OCI-LY1 (cell line): Measurements from ENCODE around the gene SLC26A5.
"Not testable (repeated sequence)": the region's sequence is repeated elsewhere in the genome, so short reads cannot be mapped to it uniquely, and the experiment has no call there.

Experiments
- H2AFZ ChIP-seq: fragments of 200-600 bp; sonication (generic), shearing (Covaris generic); 2 replicates; pipeline ENCODE4 v1.6.0; 2014; ENCODE audit warnings: antibody characterized with exemption, mild to moderate bottlenecking, low read length
- H3F3A ChIP-seq: fragments of 200-600 bp; sonication (generic), shearing (Covaris generic); 2 replicates; pipeline ENCODE4 v1.6.0; 2014; ENCODE audit warnings: mild to moderate bottlenecking, antibody characterized with exemption, low read length, moderate library complexity; ENCODE audit not compliant: insufficient read depth
- H3K27ac ChIP-seq: fragments of 200-600 bp; sonication (generic); 2 replicates; pipeline ENCODE4 v1.5.1; 2014; ENCODE audit warnings: low read length, mixed run types, mild to moderate bottlenecking, low read depth; ENCODE audit not compliant: poor library complexity, severe bottlenecking
- H3K27me3 ChIP-seq: fragments of 200-600 bp; sonication (generic); 2 replicates; pipeline ENCODE4 v1.6.0; 2014; ENCODE audit warnings: antibody characterized with exemption, mild to moderate bottlenecking, low read length, moderate library complexity; ENCODE audit not compliant: insufficient read depth
- H3K36me3 ChIP-seq: fragments of 200-600 bp; sonication (generic); 2 replicates; pipeline ENCODE4 v1.6.1; 2014; ENCODE audit warnings: mild to moderate bottlenecking, antibody characterized with exemption, low read length, moderate library complexity, mixed read lengths; ENCODE audit not compliant: insufficient read depth
- H3K4me1 ChIP-seq: fragments of 200-600 bp; sonication (generic); 2 replicates; pipeline ENCODE4 v1.5.1; 2014; ENCODE audit warnings: mild to moderate bottlenecking, low read length, moderate library complexity; ENCODE audit not compliant: insufficient read depth, severe bottlenecking
- H3K4me2 ChIP-seq: fragments of 200-600 bp; sonication (generic), shearing (Covaris generic); 2 replicates; pipeline ENCODE4 v1.6.1; 2014; ENCODE audit warnings: low read length
- H3K4me3 ChIP-seq: fragments of 200-600 bp; sonication (generic); 2 replicates; pipeline ENCODE4 v1.5.1; 2014; ENCODE audit warnings: low read length, low read depth, mild to moderate bottlenecking, mixed read lengths; ENCODE audit not compliant: poor library complexity, severe bottlenecking
- H3K79me2 ChIP-seq: fragments of 200-600 bp; shearing (Covaris generic); 2 replicates; pipeline ENCODE4 v1.6.1; 2016; ENCODE audit warnings: mixed run types, low read length, mixed read lengths; ENCODE audit not compliant: insufficient read depth
- H3K9ac ChIP-seq: fragments of 200-600 bp; sonication (generic), shearing (Covaris generic); 2 replicates; pipeline ENCODE4 v1.6.1; 2014; ENCODE audit warnings: mild to moderate bottlenecking, low read length, mixed read lengths
- H3K9me2 ChIP-seq: fragments of 200-600 bp; sonication (generic), shearing (Covaris generic); 2 replicates; pipeline ENCODE4 v1.6.1; 2014; ENCODE audit warnings: low read depth, mild to moderate bottlenecking, low read length, mixed read lengths
- H3K9me3 ChIP-seq: fragments of 200-600 bp; shearing (Covaris generic); 2 replicates; pipeline ENCODE4 v1.6.1; 2014; ENCODE audit warnings: low read length, mixed read lengths
- H4K20me1 ChIP-seq: fragments of 200-600 bp; sonication (generic), shearing (Covaris generic); 2 replicates; pipeline ENCODE4 v1.6.0; 2016; ENCODE audit warnings: mild to moderate bottlenecking, low read length; ENCODE audit not compliant: insufficient read depth
- EZH2 ChIP-seq: fragments of 200-600 bp; sonication (generic), shearing (Covaris generic); IDR thresholded peaks from 2 replicates; pipeline ENCODE4 v1.8.0; 2017; ENCODE audit warnings: borderline replicate concordance, mixed run types, mild to moderate bottlenecking, antibody characterized with exemption, low read length, moderate library complexity, mixed read lengths
- TF ChIP-seq, protein P1 (sequence below): fragments of 200-600 bp; sonication (generic), shearing (Covaris generic); IDR thresholded peaks from 2 replicates; pipeline ENCODE4 v1.5.1; 2017; ENCODE audit warnings: mild to moderate bottlenecking, antibody characterized with exemption, low read length, moderate library complexity, mixed read lengths

The SLC26A5 gene

GRCh38 chr7:103412151-103412550 is 33.9 kb downstream of the SLC26A5 start:
- no peaks in the 10 kb centered on the region for H3K4me1 ChIP-seq
- H3K4me3 ChIP-seq: no peak overlapping the region
- no peaks in the 10 kb centered on the region for H3K9me2 ChIP-seq
- no peaks in the 10 kb centered on the region for H3K9me3 ChIP-seq
- no peak overlapping the region for H3K27ac ChIP-seq
- H4K20me1 ChIP-seq: no peaks in the 10 kb centered on the region
- no peak overlapping the region for H2AFZ ChIP-seq
- 0 out of 2 replicates have a peak, but pooled peaks cover 4% of the 10 kb centered on the region for H3K27me3 ChIP-seq
- H3K36me3 ChIP-seq: no peaks in the 10 kb centered on the region
- TF ChIP-seq, protein P1, sequence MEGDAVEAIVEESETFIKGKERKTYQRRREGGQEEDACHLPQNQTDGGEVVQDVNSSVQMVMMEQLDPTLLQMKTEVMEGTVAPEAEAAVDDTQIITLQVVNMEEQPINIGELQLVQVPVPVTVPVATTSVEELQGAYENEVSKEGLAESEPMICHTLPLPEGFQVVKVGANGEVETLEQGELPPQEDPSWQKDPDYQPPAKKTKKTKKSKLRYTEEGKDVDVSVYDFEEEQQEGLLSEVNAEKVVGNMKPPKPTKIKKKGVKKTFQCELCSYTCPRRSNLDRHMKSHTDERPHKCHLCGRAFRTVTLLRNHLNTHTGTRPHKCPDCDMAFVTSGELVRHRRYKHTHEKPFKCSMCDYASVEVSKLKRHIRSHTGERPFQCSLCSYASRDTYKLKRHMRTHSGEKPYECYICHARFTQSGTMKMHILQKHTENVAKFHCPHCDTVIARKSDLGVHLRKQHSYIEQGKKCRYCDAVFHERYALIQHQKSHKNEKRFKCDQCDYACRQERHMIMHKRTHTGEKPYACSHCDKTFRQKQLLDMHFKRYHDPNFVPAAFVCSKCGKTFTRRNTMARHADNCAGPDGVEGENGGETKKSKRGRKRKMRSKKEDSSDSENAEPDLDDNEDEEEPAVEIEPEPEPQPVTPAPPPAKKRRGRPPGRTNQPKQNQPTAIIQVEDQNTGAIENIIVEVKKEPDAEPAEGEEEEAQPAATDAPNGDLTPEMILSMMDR: no peak
- TF ChIP-seq EZH2: no peak
- H3K4me2 ChIP-seq: no peak overlapping the region
- no peak overlapping the region for H3K9ac ChIP-seq
- no peaks in the 10 kb centered on the region for H3F3A ChIP-seq
- H3K79me2 ChIP-seq: no peaks in the 10 kb centered on the region

DNA sequence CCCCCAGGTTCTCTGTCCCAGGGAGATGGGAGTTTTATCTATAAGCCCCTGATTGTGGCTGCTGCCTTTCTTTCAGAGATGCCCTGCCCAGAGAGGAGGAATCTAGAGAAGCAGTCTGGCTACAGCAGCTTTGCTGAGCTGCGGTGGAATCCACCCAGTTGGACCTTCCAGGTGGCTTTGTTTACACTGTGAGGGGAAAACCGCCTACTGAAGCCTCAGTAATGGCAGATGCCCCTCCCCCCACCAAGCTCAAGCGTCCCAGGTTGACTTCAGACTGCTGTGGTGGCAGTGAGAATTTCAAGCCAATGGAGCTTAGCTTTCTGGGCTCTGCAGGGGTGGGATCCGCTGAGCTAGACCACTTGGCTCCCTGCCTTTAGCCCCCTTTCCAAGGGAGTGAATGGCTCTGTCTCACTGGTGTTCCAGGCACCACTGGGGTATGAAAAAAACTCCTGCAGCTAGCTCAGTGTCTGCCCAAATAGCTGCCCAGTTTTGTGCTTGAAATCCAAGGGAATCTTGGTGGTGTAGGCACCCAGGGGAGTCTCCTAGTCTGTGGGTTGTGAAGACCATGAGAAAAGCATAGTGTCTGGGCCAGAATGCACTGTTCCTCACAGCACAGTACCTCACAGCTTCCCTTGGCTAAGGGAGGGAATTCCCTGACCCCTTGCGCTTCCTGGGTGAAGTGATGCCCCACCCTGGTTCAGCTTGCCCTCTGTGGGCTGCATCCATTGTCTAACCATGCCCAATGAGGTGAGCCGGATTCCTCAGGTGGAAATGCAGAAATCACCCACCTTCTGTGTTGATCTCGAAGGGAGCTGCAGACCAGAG is 40.0 kb downstream of the SLC26A5 start:
- H3K9me3 ChIP-seq, H3K79me2 ChIP-seq, H3K27me3 ChIP-seq, H3K4me3 ChIP-seq, H4K20me1 ChIP-seq, H2AFZ ChIP-seq, H3F3A ChIP-seq, H3K9me2 ChIP-seq, H3K27ac ChIP-seq, H3K36me3 ChIP-seq, H3K4me2 ChIP-seq, H3K9ac ChIP-seq: not testable (repeated sequence)
- H3K4me1 ChIP-seq: peaks cover 14% of the 10 kb centered on the region

DNA sequence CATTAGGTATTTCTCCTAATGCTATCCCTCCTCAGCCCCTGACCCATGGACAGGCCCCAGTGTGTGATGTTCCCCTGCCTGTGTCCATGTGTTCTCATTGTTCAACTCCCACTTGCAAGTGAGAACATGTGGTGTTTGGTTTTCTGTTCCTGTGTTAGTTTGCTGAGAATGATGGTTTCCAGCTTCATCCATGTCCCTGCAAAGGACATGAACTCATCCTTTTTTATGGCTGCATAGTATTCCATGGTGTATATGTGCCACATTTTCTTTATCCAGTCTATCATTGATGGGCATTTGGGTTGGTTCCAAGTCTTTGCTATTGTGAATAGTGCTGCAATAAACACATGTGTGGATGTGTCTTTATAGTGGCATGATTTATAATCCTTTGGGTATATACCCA is 46.3 kb downstream of the SLC26A5 start:
- not testable (repeated sequence) for H3K9me3 ChIP-seq, H3K36me3 ChIP-seq, H3K4me3 ChIP-seq, H3K9me2 ChIP-seq, H3K27me3 ChIP-seq, H4K20me1 ChIP-seq, H3K4me2 ChIP-seq, H2AFZ ChIP-seq, H3K79me2 ChIP-seq, H3F3A ChIP-seq, H3K9ac ChIP-seq, H3K4me1 ChIP-seq, H3K27ac ChIP-seq

- TF ChIP-seq, protein P1: no peak
- no peak for TF ChIP-seq EZH2
- no peak overlapping the region for H3K9ac ChIP-seq
- no peaks in the 10 kb centered on the region for H3K36me3 ChIP-seq
- H3K4me1 ChIP-seq: no peaks in the 10 kb centered on the region
- H3K79me2 ChIP-seq: no peaks in the 10 kb centered on the region
- H3K27me3 ChIP-seq: no peaks in the 10 kb centered on the region
- no peaks in the 10 kb centered on the region for H3K9me2 ChIP-seq
- no peak overlapping the region for H3K4me3 ChIP-seq
- H2AFZ ChIP-seq: no peak overlapping the region
- H3K9me3 ChIP-seq: peaks cover 3% of the 10 kb centered on the region; the same call in 1 of the 2 replicates
- no peak overlapping the region for H3K27ac ChIP-seq
- H3K4me2 ChIP-seq: no peak overlapping the region
- H3F3A ChIP-seq: no peaks in the 10 kb centered on the region
- no peaks in the 10 kb centered on the region for H4K20me1 ChIP-seq
Observed at GRCh38 chr7:103398483-103399127, 47.4 kb downstream of the SLC26A5 start.
